ENCODE results near the gene CUL1. TPM values are rescaled to one million over a fixed set of nuclear protein-coding genes. Genes with fewer than 3 reads are reported as not detected.

CUL1 gene
- total and polyA plus RNA-seq, 2 donors (not counting 3 experiments of a cell fraction or from before 2014, with no cell fraction given) = 25.7 to 50.2 TPM

GRCh38 chr7:148794476-148794875, 95.8 kb downstream of the CUL1 start:
- intact Hi-C loops (cut with micrococcal nuclease) = no loop called here
- ChIA-PET POLR2A (no interaction called here), CTCF (interaction anchor here (1.8 kb wide), 1 partner anchor 12 kb away, joined by 5 read pairs; no protein-coding TSS in a partner anchor)
- DNase-seq (ENCODE audit: low read depth, low spot score) (no peak), FAIRE-seq (no peak)
- no peak overlapping the region for H3K4me3 ChIP-seq (replicated peaks in 1 of 3; ENCODE audit: insufficient read depth in 1 of 3, low read depth in 1 of 3, low read length in 3 of 3)
- no peaks in the 10 kb centered on the region for H4K20me1 ChIP-seq (replicated peaks; ENCODE audit: control insufficient read depth, extremely low read depth, insufficient read depth, low read length)
- TF ChIP-seq POLR2AphosphoS5 (IDR thresholded peaks at IDR 0.05; ENCODE audit: insufficient read depth, low read depth, low read length) = no peak
- TF ChIP-seq, protein P1, sequence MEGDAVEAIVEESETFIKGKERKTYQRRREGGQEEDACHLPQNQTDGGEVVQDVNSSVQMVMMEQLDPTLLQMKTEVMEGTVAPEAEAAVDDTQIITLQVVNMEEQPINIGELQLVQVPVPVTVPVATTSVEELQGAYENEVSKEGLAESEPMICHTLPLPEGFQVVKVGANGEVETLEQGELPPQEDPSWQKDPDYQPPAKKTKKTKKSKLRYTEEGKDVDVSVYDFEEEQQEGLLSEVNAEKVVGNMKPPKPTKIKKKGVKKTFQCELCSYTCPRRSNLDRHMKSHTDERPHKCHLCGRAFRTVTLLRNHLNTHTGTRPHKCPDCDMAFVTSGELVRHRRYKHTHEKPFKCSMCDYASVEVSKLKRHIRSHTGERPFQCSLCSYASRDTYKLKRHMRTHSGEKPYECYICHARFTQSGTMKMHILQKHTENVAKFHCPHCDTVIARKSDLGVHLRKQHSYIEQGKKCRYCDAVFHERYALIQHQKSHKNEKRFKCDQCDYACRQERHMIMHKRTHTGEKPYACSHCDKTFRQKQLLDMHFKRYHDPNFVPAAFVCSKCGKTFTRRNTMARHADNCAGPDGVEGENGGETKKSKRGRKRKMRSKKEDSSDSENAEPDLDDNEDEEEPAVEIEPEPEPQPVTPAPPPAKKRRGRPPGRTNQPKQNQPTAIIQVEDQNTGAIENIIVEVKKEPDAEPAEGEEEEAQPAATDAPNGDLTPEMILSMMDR (IDR thresholded peaks at IDR 0.05; ENCODE audit: extremely low read depth in 1 of 2, insufficient read depth in 1 of 2, low read depth in 1 of 2, low read length in 2 of 2) = no peak
- no peak for TF ChIP-seq FOS (IDR thresholded peaks at IDR 0.05; ENCODE audit: borderline replicate concordance, insufficient read depth, low read length)
- TF ChIP-seq GATA2 (IDR thresholded peaks at IDR 0.05; ENCODE audit: insufficient read depth, insufficient read length, low read depth, low read length) = no peak
- TF ChIP-seq EZH2 (IDR thresholded peaks at IDR 0.05; ENCODE audit: borderline replicate concordance, low read depth, low read length, severe bottlenecking) = no peak
- TF ChIP-seq MAX (IDR thresholded peaks at IDR 0.05; ENCODE audit: insufficient read depth, insufficient read length) = no peak
- TF ChIP-seq POLR2A (IDR thresholded peaks at IDR 0.05; ENCODE audit: low read depth, low read length) = no peak
- no peak for TF ChIP-seq MYC (IDR thresholded peaks at IDR 0.05; ENCODE audit: low read depth, low read length)
- no peak for TF ChIP-seq JUN (IDR thresholded peaks at IDR 0.05; ENCODE audit: borderline replicate concordance, insufficient read depth, insufficient read length, low read depth)
- dilution Hi-C loops (cut with MboI; ENCODE audit: extremely low pct_ligation_motif_present, low sequenced_read_pairs) = no loop called here
- no peaks in the 10 kb centered on the region for H3K79me2 ChIP-seq (ENCODE audit: control insufficient read depth, insufficient read depth, low read length)
- peaks cover 17 to 27% of the 10 kb centered on the region in 2 experiments for H3K36me3 ChIP-seq (ENCODE audit: control insufficient read depth in 2 of 2, extremely low read depth in 1 of 2, insufficient read depth in 2 of 2, low read length in 2 of 2)
- no peaks in the 10 kb centered on the region for H3K9me3 ChIP-seq (replicated peaks; ENCODE audit: control insufficient read depth, insufficient read depth, low read length)
- no peak overlapping the region for H2AFZ ChIP-seq (ENCODE audit: low read depth, low read length)
- no peak overlapping the region for H3K27ac ChIP-seq (ENCODE audit: insufficient read depth, low read depth, low read length)
- H3K27me3 ChIP-seq (ENCODE audit: control insufficient read depth in 2 of 2, insufficient read depth in 2 of 2, low read length in 2 of 2) = no peaks in the 10 kb centered on the region
- H3K9ac ChIP-seq (replicated peaks; ENCODE audit: extremely low read depth, insufficient read depth, low read length) = no peak overlapping the region
- no peaks in the 10 kb centered on the region for H3K9me1 ChIP-seq (replicated peaks; ENCODE audit: control insufficient read depth, extremely low read depth, insufficient read depth, low read length)
- no peak overlapping the region for H3K4me2 ChIP-seq (ENCODE audit: insufficient read depth, low read length)
- H3K4me1 ChIP-seq (ENCODE audit: control insufficient read depth, extremely low read depth, insufficient read depth, low read length) = no peaks in the 10 kb centered on the region
- BruUV-seq (replicated peaks) = no TSS peak
